Activated naive CD8-positive, alpha-beta T cell treated with anti-CD3 and anti-CD28 coated beads, Interleukin-2, amount 50 U/mL, for 16 hours (primary cell): ENCODE measurements around the gene PNISR.
"Not testable (repeated sequence)": the region's sequence is repeated elsewhere in the genome, so short reads cannot be mapped to it uniquely, and the experiment has no call there.

Experiments used
- DNase-seq: peaks from one replicate; pipeline ENCODE4 v3.0.0-alpha.2; 2020; ENCODE audit warnings: low read depth, low spot score

PNISR gene, protein sequence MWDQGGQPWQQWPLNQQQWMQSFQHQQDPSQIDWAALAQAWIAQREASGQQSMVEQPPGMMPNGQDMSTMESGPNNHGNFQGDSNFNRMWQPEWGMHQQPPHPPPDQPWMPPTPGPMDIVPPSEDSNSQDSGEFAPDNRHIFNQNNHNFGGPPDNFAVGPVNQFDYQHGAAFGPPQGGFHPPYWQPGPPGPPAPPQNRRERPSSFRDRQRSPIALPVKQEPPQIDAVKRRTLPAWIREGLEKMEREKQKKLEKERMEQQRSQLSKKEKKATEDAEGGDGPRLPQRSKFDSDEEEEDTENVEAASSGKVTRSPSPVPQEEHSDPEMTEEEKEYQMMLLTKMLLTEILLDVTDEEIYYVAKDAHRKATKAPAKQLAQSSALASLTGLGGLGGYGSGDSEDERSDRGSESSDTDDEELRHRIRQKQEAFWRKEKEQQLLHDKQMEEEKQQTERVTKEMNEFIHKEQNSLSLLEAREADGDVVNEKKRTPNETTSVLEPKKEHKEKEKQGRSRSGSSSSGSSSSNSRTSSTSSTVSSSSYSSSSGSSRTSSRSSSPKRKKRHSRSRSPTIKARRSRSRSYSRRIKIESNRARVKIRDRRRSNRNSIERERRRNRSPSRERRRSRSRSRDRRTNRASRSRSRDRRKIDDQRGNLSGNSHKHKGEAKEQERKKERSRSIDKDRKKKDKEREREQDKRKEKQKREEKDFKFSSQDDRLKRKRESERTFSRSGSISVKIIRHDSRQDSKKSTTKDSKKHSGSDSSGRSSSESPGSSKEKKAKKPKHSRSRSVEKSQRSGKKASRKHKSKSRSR

DNA sequence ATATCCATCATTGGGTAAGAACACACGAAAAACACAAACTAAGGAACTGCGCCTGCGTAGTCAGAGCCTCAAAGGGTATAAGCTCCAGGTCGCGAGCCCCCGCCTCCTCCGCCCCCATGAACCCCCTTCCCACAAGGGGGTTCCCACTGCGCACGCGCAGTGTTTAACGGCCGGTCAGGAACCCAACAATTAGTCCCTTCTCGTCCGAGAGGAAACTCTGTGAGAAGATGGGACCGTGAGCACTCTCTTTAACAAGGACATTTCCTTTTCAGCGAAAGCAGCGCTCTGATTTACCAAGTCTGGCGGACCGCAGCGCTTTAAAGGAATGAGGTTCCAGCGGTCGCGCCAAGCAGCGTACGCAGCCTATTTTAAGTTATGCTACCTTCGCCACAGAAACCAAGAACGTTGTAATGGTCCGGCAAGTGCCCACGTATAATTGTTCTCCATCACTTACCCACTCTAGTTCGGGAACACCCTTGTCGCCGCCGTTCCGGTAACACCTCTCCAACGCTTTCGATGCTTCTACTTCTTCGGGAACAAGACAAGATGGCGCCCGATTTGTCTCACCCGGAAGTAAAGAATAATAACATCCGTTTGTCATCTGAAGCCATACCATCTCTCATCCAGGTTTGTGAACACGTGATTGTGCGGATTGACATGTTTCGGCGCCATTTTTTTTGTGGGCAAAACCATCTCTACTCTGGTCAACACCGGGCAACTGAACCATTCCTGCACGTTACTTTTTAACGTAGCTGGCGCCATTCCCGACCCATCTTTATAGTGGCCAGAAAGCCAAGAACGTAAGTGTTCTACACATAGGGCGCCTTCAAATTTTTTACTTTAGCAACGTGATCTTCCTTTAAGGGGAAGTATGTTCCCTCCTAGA is at the start of gene PNISR:
PNISR (minus strand) TSS at position 548 of the 886 bp plus-strand sequence. CDS start 10,649 bp downstream, outside the sequence.
- DNase-seq, result peak; percentile 68

DNA sequence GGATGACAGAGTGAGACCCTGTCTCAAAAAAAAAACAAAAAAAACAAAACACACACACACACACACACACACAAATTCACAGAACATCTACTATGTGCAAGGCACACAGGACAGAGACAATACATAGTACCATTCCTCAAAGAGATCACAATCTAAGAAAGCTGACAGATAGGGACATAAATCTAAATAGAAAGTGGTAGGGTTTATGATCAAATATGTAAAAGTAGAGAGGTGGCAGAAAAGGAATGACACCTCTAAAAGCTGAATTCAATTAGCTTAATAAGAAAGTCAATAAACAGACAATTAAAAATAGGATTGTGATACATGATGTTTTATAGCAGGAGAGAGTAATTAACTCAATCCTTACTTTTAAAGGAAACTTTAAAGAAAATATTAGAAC is 48.6 kb upstream of the PNISR start:
- DNase-seq, result no peak

DNA sequence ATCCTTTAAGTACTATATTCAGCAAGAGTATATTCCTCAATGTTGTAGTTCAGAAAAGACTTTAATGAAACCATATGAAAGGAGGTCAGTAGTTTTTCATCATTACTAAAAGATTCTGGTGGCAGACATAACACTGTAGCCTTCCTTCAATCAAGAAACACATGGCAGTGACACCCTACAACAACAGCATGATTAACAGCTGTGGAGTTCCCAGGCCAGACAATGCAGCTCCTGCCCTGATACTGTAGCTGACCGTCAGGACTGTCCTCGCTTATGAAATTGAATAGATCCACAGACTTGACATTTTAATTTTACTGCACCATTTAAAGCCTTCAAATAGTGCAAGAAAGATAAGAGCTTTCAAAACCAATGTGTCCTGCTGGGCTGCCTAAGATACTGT is 46.5 kb upstream of the PNISR start:
- no peak for DNase-seq

DNA sequence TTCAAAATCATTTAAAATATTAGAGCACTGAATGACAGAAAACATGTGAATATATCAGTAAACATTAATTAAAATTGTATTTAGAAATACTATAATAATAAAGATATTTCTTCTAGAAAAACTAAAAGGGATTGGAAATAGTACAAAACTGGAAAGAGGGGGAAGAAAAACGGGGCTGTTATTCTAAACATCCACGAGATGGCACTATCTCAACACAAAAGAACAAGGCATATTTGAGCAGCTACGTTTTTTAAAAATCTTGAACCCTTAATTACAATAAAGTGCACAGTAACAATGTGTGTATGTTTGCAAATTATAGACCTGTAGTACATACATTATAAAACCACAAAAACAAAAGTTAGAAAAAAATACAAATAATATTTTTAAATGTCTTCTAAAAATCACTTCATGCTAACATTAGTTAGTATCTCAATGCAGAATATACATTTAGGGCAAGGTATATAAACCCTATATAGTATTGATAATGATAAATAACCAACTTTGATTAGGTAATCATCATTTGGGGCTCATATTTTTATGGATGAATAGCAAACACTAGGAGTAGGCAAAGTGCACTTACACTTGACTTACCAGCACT is 42.5 kb upstream of the PNISR start:
- no peak for DNase-seq

DNA sequence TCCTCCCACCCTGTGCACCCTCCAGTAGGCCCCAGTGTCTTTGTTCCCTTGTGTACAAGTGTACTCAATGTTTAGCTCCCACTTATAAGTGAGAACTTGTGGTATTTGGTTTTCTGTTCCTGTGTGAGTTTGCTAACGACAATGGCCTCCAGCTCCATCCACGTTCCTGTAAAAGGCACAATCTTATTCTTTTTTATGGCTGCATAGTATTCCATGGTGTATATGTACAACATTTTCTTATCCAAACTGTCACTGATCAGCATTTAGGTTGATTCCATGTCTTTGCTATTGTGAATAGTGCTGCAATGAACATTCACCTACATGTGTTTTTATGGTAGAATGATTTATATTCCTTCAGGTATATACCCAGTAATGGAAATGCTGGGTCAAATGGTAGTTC is 34.0 kb upstream of the PNISR start:
- not testable (repeated sequence) for DNase-seq

DNA sequence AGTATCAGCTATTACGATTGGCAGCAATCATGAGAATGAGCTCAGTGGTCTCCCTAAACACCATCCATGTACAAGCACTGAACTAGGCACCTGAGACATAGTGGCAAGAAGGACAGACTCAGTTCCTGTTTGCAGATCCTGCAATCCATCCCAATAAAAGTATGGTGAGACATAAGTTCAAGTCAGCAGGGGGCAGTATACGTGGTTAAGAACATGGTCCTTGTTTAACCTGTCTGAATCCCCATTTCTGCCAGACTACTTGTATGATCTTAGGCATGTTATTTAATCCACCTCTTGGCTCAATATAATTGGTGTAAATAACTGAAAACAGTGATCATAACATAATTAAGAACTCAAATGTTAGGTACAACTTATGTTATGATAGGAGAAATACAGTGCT is 33.2 kb upstream of the PNISR start:
- no peak for DNase-seq

DNA sequence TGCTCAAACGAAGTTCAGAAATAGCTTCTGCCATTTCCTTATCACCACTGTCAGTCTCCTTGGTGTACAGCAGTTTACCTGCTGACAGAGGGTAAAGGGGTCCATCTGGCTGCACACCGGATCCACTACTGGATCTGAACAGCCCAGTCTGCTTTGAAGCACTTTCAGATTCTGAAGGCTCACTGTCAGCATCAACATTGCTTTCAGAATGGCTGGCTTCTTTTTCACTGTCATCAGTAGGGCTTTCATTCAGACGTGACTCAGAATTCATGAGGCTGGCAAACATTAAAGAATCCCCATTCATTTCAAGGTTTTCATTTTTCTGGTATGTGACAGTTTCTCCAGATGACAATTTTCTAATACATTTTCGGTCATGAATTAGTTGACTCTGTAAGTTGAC is 21.0 kb upstream of the PNISR start:
- DNase-seq, result no peak

DNA sequence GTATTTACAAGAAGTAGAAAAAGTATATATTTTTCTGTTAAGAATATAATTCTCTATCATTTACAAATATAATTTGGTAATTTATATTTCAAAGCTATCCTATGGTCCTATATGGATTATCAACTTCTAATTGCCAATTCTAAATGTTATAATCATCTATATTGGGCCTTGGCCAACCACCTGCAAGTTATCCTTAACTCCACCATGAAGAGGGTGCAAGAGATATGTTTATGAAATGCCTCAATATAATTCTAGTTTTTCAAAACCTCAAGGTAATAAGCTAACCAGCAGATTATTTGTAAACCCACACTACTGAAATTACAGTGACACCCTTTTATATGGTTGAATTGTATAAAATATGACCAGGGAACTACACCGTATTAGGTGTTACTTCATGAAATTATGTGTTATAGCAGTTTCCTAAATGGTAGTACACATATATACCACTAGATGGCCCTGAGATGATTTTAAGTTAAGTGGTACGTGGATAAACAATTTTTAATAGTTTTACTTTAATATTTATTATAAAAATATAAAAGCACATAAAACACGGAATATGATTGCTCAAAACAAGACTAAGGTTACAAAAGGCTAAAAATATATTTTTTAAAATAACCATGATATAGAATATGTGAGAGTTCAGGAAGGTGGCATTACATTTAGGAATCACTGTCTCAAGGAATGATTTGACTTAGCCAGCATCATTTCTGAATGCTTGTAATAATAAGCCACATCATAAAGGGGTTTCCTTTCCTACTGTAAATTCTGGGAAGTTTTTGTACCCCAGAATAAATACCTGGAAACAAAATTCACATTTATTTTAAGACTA is 9.8 kb upstream of the PNISR start:
- no peak for DNase-seq

DNA sequence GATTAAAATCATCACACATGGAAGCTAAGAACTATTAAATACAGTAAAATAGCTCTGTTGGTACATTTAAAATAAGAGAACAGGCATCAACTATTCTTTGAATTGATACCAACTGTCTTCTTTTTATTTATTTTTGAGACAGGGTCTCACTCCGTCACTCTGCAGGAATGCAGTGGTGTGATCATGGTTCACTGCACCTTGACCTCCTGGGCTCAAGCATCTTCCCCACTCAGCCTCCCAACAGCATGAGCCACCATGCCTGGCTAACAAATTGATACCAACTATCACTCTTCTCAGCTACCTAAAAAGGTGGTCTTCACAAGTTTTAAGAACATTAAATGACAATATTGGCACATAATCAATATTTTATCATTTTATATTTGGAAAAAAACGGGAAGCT is 7.8 kb upstream of the PNISR start:
- no peak for DNase-seq

DNA sequence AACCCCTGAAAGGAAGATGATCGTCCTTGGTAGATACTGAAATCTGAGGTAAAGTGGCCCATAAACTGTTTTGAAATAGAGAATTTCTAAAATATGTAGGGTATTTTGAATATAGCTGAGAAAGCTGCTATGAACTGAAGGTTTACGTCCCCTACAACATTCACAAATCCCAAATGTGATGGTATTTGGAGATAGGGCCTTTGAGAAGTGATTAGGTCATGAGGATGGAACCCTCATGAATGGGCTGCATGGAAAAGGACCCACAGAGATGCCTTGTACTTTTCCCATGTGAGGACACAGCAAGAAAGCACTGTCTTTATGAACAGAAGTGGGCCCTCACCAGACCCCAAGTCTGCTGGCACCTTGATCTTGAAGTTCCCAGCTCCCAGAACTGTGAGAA is 6.8 kb upstream of the PNISR start:
- DNase-seq, result no peak

DNA sequence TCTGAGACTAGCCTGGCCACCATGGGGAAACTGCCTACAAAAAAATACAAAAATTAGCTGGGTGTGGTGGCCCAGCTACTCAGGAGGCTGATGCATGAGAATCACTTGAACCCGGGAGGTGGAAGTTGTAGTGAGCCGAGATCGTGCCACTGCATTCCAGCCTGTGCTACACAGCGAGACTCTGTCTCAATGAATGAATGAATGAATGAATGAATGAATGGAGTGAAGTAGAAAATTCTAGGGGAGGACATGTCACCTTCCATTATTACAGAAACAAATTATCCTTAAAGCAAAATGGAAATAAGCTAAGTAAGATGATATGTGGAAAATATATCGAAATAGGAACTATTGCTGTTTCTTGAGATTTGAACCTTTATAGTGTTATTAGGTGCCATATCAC is 2.9 kb upstream of the PNISR start:
- no peak for DNase-seq

DNA sequence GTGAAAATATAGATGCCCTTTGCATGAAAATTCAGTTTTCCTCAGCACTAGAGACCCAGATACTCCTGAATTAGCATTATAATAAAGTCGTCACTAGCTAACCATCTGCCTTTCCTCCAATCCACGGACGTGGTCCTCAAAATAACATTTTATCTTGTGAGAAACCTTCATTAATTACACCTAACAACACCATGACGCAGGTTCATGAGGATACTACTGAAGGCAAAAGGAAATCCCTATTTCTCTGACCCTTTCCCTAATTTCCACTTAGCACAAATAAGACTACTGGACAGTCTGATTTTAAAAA is 1.3 kb upstream of the PNISR start:
- no peak for DNase-seq

DNA sequence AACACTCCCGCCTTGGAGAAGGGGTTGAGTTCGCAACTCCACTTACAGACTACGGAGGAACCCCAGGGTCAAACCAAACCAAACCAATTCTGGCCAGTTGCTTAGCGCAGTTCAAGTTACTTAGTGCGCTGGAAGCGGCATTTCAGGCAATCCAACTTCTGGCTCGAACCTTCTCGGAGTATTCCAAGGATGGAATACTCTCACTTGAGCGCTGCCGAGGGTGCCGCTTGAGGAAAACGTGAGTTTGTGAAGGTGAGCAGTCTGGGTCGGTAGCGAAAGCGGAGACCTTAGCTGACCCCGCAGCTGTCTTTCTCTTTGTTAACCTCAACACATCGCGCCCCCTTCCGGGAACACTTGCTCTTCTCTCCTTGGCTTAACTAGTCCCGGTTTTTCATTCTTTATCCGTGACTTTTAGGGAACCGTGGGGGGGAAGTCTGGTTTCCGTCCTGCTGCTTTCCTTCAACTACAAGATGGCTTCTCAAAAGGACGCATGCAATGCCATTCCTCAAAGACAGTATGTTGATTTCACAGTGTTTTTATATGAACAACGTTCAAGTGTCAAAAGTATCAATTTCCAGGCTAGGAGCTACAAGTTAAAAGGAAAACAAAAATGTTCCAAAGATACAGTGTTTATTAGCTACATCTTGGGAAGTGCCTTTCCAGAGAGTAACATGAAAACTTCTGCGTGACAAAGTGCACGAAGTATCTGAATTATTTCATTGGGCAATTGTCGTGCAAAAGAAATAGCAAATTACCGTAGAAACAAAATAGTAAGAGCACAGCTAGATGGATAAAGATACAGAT is 741 bp upstream of the PNISR start:
- peak; percentile 19 for DNase-seq

DNA sequence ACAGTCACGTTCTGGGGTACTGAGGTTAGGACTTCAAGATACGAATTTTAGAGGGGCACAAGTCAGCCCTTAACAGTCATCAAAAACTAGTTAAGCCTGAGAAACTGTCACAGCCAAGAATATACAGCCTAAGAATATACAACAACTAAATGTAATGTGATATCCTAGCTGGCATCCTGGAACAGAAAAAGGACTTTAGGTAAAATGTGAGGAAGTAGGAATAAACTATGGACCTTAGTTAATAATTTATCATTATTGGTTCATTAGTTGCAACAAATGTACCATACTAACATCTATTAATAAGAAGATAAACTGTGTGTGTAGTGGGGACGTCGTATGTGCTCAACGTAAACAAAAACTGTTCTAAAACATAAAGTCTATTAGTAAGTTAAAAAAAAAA is 1.1 kb downstream of the PNISR start:
- no peak for DNase-seq

DNA sequence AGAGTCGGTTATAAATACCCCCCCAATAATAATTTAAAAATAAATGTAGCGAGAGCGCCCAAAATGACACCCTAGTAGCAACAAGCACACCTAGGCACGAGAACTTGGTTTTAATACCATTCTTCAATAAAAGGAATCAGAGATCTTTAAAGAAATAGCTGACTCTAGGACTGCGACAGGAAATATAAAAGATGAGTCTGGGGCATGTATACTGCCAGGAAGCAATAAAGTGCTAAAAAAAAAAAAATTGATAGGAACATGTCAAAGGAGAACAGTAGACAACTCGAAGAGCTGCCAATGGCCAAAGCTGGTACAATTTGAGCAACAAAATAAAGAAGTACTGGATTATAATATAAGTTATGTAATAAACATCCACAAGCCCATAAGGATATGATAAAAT is 2.2 kb downstream of the PNISR start:
- no peak for DNase-seq

DNA sequence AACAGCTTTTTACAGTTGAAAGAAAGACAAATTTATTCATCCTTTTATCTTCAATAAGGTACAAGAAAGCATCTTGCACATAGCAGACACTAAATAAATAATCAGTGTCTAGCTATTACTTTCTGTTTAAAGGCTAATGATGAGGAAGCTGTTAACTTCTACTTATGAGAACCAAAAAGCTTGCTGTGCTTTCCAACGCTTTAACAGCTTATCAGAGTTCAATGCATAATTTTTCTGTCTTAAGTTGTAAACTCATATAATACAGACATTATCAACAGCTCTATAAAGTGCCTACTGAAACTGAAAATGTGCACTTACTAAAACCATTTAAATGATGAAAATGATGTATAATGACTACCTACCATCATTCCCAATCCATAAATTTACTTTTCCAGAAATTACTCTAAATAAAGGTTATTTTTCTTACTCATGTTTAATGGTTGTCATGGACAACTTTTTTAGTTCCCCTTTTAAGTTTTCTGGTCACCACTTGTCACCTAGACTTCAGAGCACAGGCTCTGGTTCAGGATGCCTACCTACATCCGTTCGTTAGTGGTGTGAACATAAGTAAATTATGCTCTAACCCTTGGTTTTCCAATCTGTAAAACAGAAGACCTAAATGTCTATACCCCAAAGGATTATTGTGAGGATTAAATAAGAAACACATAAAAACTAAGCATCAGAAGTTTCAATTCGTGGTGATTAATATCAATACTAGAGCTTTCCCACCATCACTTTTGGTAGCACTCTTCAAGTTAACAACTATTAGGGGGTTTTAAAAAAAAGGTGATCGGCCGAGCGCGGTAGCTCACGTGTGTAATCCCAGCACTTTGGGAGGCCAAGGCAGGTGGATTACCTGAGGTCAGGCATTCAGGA is 8.0 kb downstream of the PNISR start:
- DNase-seq, result no peak

DNA sequence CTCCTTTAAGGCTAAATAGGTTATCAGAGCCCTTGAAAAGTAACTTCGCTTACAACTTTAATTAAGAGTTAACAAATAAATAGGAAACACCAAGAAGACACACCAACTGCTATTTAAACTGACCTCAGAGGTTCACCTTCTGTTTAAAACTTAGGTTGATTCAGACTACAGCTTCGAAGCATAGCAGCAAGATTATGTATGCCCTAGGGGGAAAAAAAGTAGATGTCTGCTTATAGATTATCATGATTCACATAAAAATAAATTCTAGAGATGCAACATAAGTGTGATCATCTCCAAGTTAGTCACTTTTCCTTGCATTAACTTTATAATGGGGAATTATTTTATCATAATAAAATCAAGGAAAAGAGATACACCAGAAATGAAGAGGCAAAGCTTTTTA is 8.9 kb downstream of the PNISR start:
- DNase-seq, result no peak

DNA sequence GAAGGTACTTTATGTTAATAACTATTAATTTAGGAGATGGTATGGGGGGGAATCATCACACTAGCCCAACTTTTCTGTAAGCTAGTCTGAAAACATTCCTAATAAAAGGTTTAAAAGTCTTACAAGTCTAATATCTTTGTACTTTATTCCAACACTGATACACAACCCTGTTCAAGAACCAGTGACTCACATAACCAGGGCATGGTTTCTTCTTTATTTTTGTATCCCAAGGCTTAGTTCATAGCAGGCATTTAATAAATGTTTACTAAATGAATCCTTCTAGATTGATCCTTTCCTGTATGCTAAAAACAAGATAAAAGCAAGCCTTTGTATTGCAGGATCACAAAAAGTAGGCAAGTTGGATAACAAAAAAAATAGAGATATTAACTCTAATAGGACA is 9.7 kb downstream of the PNISR start:
- DNase-seq, result no peak

DNA sequence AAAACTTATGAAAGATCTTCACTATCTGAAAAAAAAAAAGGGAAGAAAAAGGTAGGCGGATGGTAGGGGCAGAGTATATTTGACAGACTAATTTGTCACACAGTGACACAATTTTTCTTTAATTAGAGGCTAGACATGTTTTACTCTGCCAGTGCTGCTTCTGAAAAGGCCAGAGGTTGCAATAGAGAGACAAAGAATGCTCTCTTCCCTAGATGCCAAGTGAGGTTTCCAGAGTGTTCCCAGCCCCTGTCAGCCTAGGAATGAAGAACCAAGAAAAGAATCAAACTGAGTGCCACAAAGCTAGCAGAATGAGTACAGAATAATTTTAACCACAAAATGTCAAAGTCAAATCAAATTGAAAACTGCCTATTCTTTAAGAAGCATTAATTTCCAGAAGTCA is 13.0 kb downstream of the PNISR start:
- no peak for DNase-seq
